Retinal pigment epithelial cell (primary cell): ENCODE measurements around the gene NKX2-2.

Experiments used
- DNase-seq: peaks from one replicate; pipeline ENCODE4 v3.0.0-alpha.2; 2010; ENCODE audit warnings: low read depth
- H3K4me3 ChIP-seq: 2 replicates; pipeline ENCODE4 v1.5.1; 2011; ENCODE audit warnings: mild to moderate bottlenecking, low read length, control low read depth, moderate library complexity
- CTCF ChIP-seq: conservative IDR thresholded peaks from 2 replicates; pipeline ENCODE4 v1.5.1; 2011; ENCODE audit warnings: low read depth, low read length, control low read depth, inconsistent platforms

The NKX2-2 gene

GRCh38 chr20:21522481-21523280 lies 8.8 kb upstream of the NKX2-2 start:
- DNase-seq: no peak

GRCh38 chr20:21521596-21522480 lies 8.0 kb upstream of the NKX2-2 start:
- DNase-seq: no peak
- no peak for TF ChIP-seq CTCF

More at GRCh38 chr20:21522481-21523280, 8.8 kb upstream of the NKX2-2 start:
- no peak for TF ChIP-seq CTCF
- H3K4me3 ChIP-seq: no peak overlapping the region

GRCh38 chr20:21520702-21521595 lies 7.1 kb upstream of the NKX2-2 start:
- H3K4me3 ChIP-seq: no peak overlapping the region
- TF ChIP-seq CTCF: no peak
- DNase-seq: no peak

More at GRCh38 chr20:21521596-21522480, 8.0 kb upstream of the NKX2-2 start:
- no peak overlapping the region for H3K4me3 ChIP-seq

- no peak for DNase-seq
- no peak for TF ChIP-seq CTCF
- H3K4me3 ChIP-seq: no peak overlapping the region
Measured at GRCh38 chr20:21519136-21519584, 5.3 kb upstream of the NKX2-2 start.

GRCh38 chr20:21518292-21518991 lies 4.6 kb upstream of the NKX2-2 start:
- no peak overlapping the region for H3K4me3 ChIP-seq
- no peak for DNase-seq
- no peak for TF ChIP-seq CTCF
